Hematopoietic multipotent progenitor cell (in vitro differentiated cells): Measurements from ENCODE around the gene PLA2G5. TPM values are rescaled to one million over a fixed set of nuclear protein-coding genes. Genes with fewer than 3 reads are reported as not detected.
A peak's percentile ranks its signal among the peaks of the same experiment; 100 is the strongest.
"Not testable (repeated sequence)": the region's sequence is repeated elsewhere in the genome, so short reads cannot be mapped to it uniquely, and the experiment has no call there.

Source experiments
- DNase-seq, 3 donors: peaks; one replicate each; pipeline ENCODE4 v3.0.0-alpha.2; 2011 to 2015; ENCODE audit warnings: low read depth in 2 of 3, low spot score in 2 of 3
- total RNA-seq: library from RNA; depleted of rRNA; stranded (reverse); fragments of >200 nt; gene quantifications from one replicate; pipeline ENCODE4 v1.2.3, GENCODE V29; 2012

PLA2G5 gene, protein sequence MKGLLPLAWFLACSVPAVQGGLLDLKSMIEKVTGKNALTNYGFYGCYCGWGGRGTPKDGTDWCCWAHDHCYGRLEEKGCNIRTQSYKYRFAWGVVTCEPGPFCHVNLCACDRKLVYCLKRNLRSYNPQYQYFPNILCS
- not detected for total RNA-seq

DNA sequence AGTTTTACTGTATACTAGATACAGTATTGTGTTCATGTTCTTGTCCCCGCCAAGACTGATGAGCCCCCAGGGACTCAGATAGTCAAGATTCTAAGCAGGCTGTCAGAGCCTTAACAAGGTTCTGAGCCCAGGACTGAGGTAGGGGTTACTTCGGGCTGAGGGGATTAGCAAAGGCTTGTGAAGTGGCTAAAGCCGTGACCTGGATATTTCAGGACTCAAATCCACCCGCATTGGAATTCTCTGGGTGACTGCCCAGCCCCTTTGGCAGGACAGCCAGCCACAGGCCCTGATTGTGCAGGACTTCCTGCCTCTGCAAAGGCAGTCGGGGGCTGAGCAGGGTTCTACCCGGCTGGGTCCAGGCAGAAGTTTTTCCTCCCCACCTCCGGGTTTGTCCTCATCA, at the start of gene PLA2G5:
Gene PLA2G5, plus strand, starts transcription at position 321 of the 400 bp plus-strand sequence. CDS start 14,637 bp downstream, outside the sequence.
- DNase-seq = no peak

DNA sequence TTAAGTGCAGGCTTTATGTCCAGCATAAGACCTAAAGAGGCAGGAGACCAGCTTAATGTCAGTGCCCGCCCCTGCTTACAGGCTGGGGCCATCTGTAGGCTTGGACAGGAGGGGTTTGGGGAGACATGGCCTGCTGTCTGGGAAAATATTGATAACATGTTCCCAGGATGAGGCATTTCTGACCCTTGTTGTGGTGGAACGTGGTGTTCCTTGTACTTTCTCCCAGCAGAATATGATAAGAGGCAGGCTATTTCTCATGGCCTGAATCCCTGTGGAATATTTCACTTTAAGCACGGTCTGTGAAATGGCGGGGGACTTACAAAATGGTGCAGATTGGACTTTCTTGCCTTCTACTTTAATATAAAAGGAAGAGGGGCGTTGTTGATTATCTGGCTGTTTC, 41.9 kb upstream of the PLA2G5 start:
- no peak for DNase-seq

DNA sequence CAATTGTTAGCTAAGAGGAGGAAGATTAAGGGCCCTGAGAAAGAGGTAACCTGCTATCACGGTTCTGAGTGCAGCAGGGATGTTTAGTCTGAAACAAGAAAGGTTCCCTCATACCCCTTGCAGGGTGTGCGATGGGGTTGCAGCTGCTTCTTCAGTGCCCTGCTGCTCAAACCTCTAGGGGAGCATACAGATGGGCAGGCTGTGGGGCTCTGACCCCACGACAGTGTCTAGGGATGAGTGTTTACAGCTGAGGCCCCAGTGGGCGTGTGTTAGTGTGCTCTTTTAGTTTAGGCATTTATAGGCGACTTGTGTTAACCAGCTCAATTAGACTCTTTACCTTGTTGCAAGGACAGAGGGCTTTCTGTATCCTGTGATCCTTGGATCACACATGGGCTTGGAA, 41.3 kb upstream of the PLA2G5 start:
- no peak for DNase-seq

DNA sequence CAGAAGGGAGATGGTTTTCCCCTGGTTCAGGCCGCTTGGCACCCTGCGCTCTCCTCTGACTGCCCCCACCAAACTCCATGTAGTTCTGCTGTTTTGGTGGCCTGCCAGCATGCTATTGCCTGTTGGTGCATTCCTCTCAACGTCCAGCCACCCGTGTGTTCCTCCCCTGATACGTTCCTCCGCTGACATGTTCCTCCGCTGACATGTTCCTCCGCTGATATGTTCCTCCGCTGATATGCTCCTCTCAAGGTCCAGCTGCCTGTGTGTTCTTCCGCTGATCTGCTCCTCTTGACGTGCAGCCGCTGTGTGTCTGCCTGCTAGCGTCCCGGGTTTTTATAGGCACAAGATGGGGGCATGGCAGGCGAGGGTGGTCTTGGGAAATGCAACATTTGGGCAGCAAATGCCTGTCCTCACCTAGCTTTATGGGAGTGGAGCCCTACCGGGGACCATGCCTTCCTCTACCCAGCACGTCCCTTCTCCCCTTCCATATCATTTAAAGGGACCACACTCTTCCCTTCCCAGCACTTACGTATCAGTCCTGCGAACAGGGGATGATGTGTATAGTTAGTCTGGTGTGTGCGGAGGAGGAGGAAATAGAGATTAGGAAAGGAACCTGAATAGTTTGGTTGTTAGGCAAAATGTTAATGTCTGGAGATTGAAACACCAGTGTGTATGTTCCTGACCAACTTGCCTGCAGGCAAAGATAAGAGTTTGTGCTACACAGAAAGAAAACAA, 40.6 kb upstream of the PLA2G5 start:
- DNase-seq = no peak

DNA sequence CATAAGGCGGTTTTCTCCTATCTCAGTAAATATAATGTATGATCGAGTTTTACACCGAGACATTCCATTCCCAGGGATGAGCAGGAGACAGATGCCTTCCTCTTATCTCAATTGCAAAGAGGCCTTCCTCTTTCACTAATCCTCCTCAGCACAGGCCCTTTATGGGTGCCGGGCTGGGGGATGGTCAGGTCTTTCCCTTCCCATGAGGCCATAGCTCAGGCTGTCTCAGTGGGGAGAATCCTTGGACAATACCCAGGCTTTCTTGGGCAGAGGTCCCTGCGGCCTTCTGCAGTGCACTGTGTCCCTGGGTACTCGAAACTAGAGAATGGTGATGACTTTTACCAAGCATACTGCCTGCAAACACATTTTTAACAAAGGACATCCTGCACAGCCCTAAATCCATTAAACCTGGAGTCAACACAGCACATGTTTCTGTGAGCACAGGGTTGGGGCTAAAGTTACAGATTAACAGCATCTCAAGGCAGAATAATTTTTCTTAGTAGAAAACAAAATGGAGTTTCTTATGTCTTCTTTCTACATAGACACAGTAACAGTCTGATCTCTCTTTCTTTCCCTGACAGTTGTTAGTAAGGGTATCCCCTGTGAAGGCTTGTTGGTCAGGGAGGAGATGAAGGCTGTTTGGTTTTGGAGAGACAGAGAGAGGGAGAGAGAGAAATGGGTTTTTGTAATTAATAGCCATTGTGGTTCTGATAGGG, 39.4 kb upstream of the PLA2G5 start:
- not testable (repeated sequence) for DNase-seq

GRCh38 chr1:20031161-20031560, 38.8 kb upstream of the PLA2G5 start:
- DNase-seq = no peak

DNA sequence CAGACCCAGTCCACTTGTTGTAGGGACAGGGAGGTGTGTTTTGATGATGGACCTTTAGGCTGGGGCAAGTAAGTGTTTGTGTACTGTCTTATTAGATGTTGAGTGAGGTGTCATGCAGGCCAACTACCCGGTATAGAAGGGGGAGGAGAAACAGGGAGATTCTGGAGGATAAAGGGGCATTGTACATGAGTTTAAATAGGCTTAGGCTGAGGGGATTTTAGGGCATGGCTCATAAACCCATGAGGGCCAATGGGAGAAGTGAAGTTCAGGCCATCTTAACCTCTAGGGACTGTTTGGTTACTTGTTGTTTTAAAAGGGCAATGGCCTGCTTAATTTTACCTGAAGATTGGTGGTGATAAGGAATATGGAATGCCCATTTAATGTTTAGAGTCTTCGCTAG, 38.2 kb upstream of the PLA2G5 start:
- no peak for DNase-seq

GRCh38 chr1:20032425-20032824, 37.6 kb upstream of the PLA2G5 start:
- no peak for DNase-seq

- no peak for DNase-seq
Measured at GRCh38 chr1:20033420-20033819, 36.6 kb upstream of the PLA2G5 start.

- DNase-seq = no peak
Measured at GRCh38 chr1:20035114-20035513, 34.9 kb upstream of the PLA2G5 start.

DNA sequence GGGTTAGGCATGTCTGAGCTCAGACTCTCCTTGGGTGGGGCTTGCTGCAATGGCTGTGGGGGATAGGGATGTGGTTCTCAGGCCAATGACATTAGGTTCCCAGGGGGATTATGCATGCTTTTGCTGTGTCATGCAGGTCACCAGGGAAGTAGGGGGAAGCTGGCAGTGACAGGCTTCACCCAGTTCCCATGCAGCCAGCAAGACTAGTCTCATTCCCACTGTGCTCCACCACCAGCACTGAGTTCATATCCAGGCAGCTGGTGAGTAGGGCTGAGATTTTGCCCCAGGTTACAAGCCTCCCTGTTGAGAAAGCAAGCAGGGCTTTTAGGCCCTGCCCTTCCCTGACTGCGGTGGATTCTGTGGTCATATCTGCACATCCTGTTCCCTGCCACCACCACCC, 32.1 kb upstream of the PLA2G5 start:
- no peak for DNase-seq

DNA sequence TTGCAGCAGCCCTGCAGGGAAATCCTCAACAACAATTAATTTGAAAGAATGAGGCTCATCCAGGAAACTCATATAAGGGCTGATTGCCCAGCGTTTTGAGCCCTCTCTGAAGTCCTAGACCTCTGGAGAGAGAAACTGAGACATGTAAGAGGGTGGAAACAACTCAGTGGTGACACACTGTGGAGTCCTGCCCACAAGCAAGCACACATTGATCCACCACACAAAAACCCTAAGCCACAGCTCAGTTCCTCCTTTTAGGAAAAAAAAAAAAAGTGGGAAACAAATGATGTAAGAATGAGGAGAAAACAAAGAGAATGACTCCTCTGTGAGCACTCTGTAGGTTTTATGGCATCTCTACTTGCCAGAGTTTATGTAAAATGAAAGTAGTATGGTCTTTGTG, 22.9 kb upstream of the PLA2G5 start:
- DNase-seq = no peak

DNA sequence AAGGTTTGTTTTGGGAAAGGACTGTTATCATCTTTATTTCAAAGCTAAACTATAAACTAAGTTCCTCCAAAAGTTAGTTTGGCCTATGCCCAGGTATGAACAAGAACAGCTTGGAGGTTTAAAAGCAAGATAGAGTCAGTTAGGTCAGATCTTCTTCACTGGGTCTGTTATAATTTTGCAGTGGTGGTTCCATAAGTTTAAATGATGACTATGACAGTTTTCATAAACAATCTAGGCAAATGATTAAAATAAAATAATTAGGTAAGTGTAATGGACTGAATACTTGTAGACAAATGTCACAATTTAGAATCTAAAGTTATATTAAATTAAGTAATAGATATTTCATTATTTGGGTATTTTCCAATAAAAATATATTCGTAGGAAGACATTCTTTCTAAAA, 21.4 kb upstream of the PLA2G5 start:
- no peak for DNase-seq

GRCh38 chr1:20049056-20049798, 20.8 kb upstream of the PLA2G5 start:
- DNase-seq = not testable (repeated sequence)

DNA sequence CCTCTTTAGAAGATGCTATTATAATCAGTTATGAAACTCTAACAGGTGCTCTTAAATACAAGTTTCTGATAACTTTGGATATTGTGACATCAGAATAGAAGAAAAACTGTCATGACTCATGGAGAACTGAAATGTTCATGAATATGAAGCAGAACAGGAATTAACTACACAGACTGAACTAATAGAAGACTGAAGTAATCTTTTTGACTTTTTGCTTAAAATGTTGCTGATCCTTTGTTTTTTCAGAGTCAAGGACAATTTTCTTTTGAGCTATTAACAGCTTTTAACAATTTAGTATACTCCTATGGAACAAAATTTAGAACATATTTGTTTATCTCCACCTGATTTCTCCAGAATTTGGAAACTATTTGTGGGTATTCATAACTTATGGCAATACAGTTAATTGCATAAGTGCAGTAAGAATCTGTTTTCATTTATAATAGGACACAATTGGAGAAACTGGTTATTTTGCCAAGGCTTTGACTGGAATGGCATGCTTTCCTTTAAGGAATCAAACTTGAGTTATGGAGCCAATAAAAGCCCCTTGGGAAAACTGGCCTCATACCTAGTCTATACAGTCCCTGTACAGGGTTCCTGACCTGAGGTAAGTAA, 18.7 kb upstream of the PLA2G5 start:
- DNase-seq = no peak

- no peak for DNase-seq
Measured at GRCh38 chr1:20052386-20052785, 17.6 kb upstream of the PLA2G5 start.

- DNase-seq = no peak
Measured at GRCh38 chr1:20057886-20058420, 12.0 kb upstream of the PLA2G5 start.

DNA sequence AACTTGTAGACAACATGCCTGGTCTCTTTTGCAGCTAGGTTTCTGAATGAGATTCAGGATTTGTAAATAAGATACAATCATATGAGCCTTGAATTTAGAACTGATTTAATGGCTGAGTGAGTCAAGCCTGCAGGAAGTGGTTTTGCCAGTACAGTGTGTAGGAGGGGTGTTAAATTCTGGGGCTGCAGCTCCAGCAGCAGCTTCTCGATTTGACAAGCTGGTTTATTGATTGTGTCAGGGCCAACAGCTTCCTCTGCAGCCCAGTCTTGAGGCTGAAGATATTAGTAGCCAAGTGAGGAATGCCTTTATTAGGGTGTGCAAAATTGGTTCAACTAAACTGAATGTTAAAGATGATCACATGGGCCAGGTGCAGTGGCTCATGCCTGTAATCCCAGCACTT, 11.5 kb upstream of the PLA2G5 start:
- DNase-seq = peak in 2 of 3 donors; percentile 31 to 62

- no peak for DNase-seq
Measured at GRCh38 chr1:20059847-20060246, 10.1 kb upstream of the PLA2G5 start.

DNA sequence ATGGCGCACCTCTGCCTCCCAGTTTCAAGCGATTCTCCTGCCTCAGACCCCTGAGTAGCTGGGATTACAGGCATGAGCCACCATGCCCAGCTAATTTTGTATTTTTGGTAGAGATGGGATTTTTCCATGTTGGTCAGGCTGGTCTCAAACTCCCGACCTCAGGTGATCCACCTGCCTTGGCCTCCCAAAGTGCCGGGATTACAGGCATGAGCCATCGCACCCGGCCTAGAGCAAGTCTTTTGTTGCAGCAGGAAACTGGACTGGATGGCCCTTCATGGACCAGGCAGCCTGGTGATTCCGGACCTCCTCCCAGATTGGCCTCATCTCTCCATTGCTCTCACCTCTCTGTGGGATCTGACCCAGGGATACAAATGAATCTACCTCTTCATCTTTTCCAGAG, 9.2 kb upstream of the PLA2G5 start:
- not testable (repeated sequence) for DNase-seq

- DNase-seq = no peak
Measured at GRCh38 chr1:20061866-20062265, 8.1 kb upstream of the PLA2G5 start.
